KBM-7 (cell line): ENCODE results near the gene MAP7D1.
"Not testable (repeated sequence)": the region's sequence is repeated elsewhere in the genome, so short reads cannot be mapped to it uniquely, and the experiment has no call there.

ENCODE experiments used
- DNase-seq: peaks from one replicate; pipeline ENCODE4 v3.0.0-alpha.2; 2015
- in situ Hi-C: fragments of 300-500 bp; cut with MboI; formaldehyde crosslinking; loops from 2 replicates; pipeline ENCODE4 v1.14.3; 2020; ENCODE audit warnings: low sequenced_read_pairs, low pct_unique_long_range_greater_than_20kb, mixed read lengths

The MAP7D1 gene

DNA sequence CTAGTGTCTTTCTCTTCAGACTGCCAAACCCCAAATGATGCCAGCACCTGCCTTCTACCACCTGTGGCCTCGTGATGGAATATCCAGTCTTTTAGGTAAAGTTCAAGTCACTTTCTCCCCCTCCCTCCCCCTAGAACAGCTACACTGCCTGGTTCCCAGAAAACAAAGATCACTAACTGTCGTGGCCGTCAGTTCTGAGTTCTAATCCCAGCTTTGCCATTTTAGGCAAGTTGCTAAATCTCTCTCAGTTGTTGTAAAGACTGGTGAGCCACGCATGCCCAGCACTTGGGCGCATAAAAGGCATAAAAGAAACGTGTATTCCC is 6.0 kb upstream of the MAP7D1 start:
- DNase-seq, result no peak
- in situ Hi-C loops, result no loop called here

GRCh38 chr1:36150296-36151133 is 5.4 kb upstream of the MAP7D1 start:
- in situ Hi-C loops, result no loop called here
- peak; percentile 82 for DNase-seq

- DNase-seq, result no peak
- in situ Hi-C loops, result no loop called here
These were observed 4.7 kb upstream of the MAP7D1 start for GRCh38 chr1:36151134-36151844.

GRCh38 chr1:36151845-36152203 is 4.1 kb upstream of the MAP7D1 start:
- in situ Hi-C loops, result no loop called here
- DNase-seq, result peak; percentile 35

DNA sequence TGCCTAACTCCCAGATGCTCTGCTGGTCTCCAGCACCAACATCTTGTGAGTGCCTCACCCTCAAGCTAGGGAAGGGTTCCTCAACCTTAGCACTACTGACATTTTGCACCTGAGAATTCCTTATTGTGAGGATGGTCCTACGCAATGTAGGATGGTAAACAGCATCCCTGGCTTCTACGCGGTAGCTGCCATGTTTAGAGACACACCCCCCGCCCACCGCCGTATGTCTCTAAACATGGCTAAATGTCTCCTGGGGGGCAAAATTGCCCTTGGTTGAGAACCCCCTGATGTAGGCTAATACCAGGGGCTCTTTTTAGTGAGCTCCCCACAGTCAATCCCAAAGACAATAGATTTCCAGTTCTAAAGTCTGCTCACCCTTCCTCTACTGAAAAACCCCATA is 2.5 kb upstream of the MAP7D1 start:
- in situ Hi-C loops, result no loop called here
- no peak for DNase-seq

DNA sequence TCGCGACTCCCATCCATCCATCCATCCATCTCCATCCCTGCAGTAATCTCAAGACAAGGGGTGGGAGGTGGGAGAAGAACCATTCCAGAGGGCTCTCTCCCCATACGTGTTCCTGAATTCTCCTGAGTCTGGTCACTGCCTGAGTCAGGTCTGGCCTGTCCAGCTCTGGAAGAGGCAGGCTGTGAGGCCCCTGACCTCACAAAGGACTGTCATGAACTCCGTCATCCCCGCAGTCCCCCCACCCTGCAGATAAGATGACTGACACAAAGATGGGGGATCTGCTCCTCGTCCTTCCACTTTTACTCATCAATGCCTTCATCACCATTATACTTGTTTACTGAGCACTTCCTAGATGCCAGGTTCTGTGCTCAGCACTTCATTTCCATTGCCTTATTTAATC is 1.6 kb upstream of the MAP7D1 start:
- in situ Hi-C loops, result no loop called here
- DNase-seq, result no peak

DNA sequence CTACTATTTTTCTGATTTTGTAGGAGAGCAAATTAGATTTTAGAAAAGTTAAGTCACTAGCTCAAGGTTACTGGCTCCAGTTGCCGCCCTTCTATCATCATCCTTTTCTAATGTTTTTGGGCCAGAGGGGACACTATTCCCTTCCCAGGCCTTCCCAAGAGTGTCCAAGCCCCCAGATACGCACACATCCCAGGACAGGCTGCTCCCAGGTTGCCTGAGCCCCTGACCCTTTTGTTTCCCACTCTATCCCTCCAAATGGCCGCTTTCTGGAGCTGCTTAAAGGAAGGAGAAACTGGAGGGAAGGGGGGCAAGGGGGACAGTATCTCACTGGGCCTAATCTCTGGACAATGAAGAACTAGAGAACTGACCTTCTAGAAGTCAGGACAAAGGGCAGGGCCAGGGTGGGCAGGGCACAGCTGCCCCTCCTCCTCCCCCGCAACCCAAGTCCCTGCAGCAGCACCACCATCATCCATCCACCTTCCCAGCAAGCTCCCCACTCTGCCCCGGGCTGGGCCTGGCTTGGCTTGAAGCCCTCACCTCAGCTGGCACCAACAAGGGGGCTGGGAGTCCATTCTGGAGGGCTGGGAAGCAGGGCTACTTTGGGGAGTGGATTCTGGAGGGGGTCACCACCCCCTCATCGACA is 1.1 kb upstream of the MAP7D1 start:
- in situ Hi-C loops, result no loop called here
- no peak for DNase-seq

DNA sequence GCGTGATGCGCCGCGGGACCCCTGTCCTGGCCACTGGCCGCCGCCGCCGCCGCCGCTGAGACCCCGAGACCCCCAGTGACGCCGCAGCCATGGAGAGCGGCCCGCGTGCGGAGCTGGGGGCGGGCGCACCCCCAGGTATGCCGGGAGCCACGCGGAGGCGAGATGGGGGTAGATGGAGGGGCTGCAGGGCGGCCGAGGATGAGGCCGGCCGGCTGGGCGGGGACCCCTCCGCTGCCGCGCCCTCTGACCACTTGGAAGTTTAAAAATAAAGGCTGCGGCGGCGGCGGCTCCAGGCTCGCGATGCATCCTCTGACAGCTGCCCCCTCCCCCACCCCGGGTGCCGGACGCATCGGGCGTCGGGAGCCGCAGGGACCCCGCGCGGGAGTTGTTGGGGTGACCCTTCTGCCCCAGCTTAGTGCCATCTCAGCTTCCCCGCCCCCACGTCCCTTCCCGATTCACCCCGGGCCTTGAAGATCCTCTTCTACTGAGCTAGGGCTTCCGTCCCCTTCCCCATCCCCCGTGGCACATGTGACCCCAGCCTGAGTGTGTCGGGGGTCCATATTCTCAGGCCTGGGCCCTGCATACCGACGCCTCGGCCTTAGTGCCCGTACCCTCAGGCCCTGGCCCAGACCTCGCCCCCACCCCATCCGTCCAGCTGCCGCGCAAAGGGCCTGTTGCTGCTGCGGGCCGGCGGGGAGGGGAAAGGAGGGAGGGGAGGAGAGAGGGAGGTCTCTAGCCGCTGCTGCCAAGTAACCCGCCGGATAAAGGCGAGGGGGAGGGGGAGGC is 562 bp downstream of the MAP7D1 start:
- DNase-seq, result peak; percentile 62
- in situ Hi-C loops, result no loop called here

DNA sequence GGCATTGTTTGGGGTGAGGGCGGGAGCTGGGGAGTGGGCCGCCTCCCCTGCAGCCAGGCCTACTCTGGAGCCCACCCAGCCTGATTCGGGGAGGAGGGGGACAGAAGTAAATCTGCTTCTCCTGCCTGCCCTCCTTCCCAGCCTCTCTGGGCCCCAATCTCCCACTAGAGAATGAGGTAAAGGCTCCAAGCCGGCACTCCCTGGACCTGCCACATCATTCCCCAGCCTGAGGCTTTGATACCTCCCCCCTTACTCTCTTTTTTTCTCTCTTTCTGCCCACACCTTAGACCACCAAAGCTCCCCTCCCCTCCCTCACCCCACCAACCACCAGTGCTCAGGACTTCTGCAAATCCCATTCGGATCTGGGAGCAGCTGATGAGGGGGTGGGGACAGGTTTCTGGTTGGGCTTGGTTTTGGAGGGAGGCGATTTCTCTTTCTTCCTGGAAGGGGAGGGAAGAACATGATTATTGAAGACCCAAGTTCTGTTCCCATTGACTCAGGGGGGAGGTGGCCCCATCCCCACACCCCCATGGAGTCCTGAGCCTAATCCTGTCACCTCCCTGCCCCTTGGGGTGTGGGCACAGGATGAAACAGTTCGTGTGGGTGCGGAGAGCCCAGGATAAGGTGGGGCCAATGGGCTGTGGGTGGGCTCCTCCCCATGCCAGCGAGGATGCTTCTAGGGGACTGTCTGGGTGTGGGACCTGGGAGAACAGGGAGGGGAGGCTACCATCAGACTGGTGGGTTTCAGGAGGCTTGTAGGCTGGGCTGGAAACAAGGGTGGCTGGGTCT is 1.3 kb downstream of the MAP7D1 start:
- DNase-seq, result peak; percentile 40
- in situ Hi-C loops, result no loop called here

DNA sequence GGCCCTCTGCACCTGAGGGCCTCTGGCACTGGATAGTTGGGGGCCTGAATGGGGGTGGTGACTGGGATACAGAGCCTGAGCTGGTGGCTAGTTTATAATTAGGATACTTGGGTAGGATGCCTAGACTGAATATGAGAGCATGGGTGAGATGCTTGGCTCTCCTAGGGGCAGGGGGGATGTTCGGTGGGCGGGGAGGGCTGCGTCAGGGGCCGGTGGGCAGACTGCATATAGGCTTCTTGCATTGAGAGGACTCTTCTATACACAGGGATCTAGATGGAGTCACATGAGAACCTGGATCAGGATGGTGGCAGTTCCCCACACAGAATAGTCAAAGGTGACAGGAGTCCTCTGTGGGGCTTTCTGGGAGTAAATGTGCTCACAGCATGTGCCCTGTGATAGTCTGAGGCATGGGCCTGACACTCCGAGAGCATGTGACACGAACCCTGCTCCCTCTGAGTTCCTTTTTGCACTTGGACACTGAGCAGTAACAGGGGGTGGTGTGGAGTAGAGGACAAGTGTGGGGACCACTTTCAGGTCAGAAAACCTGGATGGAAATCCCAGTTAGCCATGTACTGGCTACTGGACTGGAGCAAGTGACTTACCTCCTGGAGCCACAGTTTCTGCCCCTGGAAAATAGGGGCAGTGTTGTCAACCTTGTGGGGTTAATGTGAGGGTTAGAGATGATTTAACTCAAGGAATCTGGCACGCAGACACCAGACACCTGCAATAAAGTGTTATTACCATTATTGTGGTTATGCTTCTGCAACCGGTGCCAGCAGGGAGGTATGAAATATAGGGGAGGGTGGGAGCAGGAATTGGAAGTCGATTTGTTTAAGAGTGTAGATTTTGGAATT is 2.2 kb downstream of the MAP7D1 start:
- DNase-seq, result no peak
- in situ Hi-C loops, result no loop called here

- in situ Hi-C loops, DNase-seq: not testable (repeated sequence)
These were observed 2.9 kb downstream of the MAP7D1 start for GRCh38 chr1:36158827-36159252.

DNA sequence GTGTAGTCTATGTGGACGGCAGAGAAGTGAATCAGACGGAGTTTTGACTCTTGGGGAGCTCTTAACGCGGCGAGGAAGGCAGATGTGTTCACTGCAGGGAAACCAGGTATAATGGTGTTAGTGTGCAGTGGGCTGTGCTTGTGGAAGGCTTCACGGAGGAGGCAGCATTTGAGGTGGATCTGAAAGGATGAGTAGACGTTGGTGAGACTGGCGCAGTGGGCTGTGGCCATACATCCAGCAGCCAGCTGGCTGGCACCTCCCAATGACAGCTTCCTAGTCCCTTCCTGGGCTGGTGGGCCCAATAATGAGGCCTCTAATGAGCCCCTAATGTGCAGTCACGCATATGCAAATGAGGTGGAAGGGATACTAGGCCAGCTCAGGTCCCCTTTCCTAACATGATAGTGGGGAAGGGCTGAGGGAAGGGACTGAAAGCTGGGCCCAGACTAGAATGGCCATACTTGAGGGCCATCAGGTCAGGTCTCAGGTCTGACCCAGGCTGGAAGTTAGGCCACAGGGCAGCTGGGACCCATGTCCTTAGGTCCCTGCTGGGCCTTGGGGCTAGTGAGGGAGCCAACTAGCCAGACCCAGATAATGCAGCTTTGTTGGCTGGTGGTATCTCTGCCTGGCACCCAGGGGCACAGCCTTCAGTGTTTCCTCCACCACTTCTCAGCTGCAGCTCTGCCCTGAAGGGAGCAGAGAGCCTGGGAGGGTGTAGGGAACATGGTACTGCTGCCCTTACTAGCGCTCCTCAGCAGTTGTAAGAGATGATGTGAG is 3.8 kb downstream of the MAP7D1 start:
- DNase-seq, result no peak
- in situ Hi-C loops, result no loop called here

DNA sequence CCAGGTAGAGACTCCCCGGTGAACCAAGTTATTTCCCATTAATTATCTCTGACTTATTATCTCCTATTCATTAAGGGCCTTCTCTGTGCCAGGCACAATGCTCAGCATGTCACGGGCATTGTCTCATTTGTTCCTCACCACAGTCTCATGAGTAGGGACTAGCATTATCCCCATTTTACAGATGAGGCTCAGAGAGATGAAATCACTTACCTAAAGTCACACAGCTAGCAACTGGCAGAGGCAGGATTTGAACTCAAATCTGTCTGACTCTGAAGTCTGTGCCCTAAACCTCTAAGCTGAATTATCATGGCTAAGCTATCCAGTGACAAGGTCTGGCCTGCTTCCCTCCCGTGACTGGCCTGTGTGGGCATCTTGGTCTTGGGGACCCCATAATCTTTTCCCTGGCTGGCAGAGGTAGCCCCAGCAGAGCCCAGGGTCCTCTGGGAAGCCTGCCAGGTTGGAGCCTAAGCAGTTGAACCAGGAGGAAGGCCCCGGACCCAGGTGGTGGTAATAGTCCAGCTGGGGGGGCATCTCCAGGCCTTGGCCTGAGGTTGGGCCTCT is 4.5 kb downstream of the MAP7D1 start:
- DNase-seq, result no peak
- in situ Hi-C loops, result no loop called here

GRCh38 chr1:36160949-36161485 is 5.1 kb downstream of the MAP7D1 start:
- in situ Hi-C loops, result no loop called here

GRCh38 chr1:36161641-36162531 is 5.9 kb downstream of the MAP7D1 start:
- in situ Hi-C loops, result no loop called here

More at GRCh38 chr1:36160949-36161485, 5.1 kb downstream of the MAP7D1 start:
- peak; percentile 89 for DNase-seq

More at GRCh38 chr1:36161641-36162531, 5.9 kb downstream of the MAP7D1 start:
- DNase-seq, result peak; percentile 72
